Measurements from ENCODE around the gene EHD1.
A peak's percentile ranks its signal among the peaks of the same experiment; 100 is the strongest.

EHD1 gene

GRCh38 chr11:64888406-64888728, 9.9 kb upstream of the EHD1 start:
- TF ChIP-seq TARDBP (IDR thresholded peaks at IDR 0.05), result no peak
- TF ChIP-seq ELF4 (IDR thresholded peaks at IDR 0.05), result no peak
- TF ChIP-seq ZNF384 (IDR thresholded peaks at IDR 0.05), result no peak
- POLR2A ChIA-PET, result interaction anchor here (0.6 to 1.8 kb wide), 11 partner anchors 11 to 233 kb away, joined by 3 to 13 read pairs (median 3); partner anchors contain the start of genes FAU, MRPL49 and PPP2R5B
- CTCF ChIA-PET, result interaction anchor here (0.5 to 1.5 kb wide), 18 partner anchors 8 to 229 kb away, joined by 3 to 10 read pairs (median 4); partner anchors contain the start of genes CDC42BPG, EHD1, SAC3D1 and ZNHIT2
- DNase-seq (ENCODE audit: extremely low spot score), result no peak

- DNase-seq (ENCODE audit: extremely low spot score), result peak; percentile 90
- CTCF ChIA-PET, result interaction anchor here (0.5 to 1.5 kb wide), 19 partner anchors 8 to 229 kb away, joined by 3 to 10 read pairs (median 3); partner anchors contain the start of genes CDC42BPG, EHD1, SAC3D1 and ZNHIT2
- POLR2A ChIA-PET, result interaction anchor here (0.6 to 1.8 kb wide), 9 partner anchors 10 to 234 kb away, joined by 3 to 13 read pairs (median 3); partner anchors contain the start of genes FAU, MRPL49 and PPP2R5B
- TF ChIP-seq FOXM1 (IDR thresholded peaks at IDR 0.05; ENCODE audit: borderline replicate concordance) (peak; percentile 91), PKNOX1 (IDR thresholded peaks at IDR 0.05) (no peak)
Observed at GRCh38 chr11:64887757-64888405, 9.5 kb upstream of the EHD1 start.

GRCh38 chr11:64887234-64887756, 8.9 kb upstream of the EHD1 start:
- CTCF ChIA-PET, result interaction anchor here (0.8 to 1.5 kb wide), 8 partner anchors 22 to 143 kb away, joined by 3 to 8 read pairs (median 4); partner anchors contain the start of genes CDC42BPG and RASGRP2
- TF ChIP-seq FOXK2 (IDR thresholded peaks at IDR 0.05) (no peak), NFRKB (IDR thresholded peaks at IDR 0.05) (no peak), PKNOX1 (IDR thresholded peaks at IDR 0.05) (no peak), BHLHE40 (IDR thresholded peaks at IDR 0.05; ENCODE audit: borderline replicate concordance) (no peak), HDGF (IDR thresholded peaks at IDR 0.05; ENCODE audit: borderline replicate concordance) (no peak), SUZ12 (IDR thresholded peaks at IDR 0.05) (no peak), TARDBP (IDR thresholded peaks at IDR 0.05) (no peak), ZNF384 (IDR thresholded peaks at IDR 0.05) (no peak), FOXM1 (IDR thresholded peaks at IDR 0.05; ENCODE audit: borderline replicate concordance) (no peak), FOXA1 (IDR thresholded peaks at IDR 0.05) (no peak), ELF4 (IDR thresholded peaks at IDR 0.05) (no peak), SP1 (IDR thresholded peaks at IDR 0.05) (no peak), L3MBTL2 (conservative IDR thresholded peaks at IDR 0.05) (no peak; the same call in 1 of the 2 replicates)
- POLR2A ChIA-PET, result interaction anchor here (0.9 to 1.8 kb wide), 3 partner anchors 23 to 58 kb away, joined by 3 to 13 read pairs (median 3); no protein-coding TSS in a partner anchor
- DNase-seq (ENCODE audit: extremely low spot score), result no peak

GRCh38 chr11:64885367-64886286, 7.2 kb upstream of the EHD1 start:
- POLR2A ChIA-PET, result interaction anchor here (1.0 to 1.1 kb wide), 2 partner anchors 107 to 112 kb away, joined by 3 read pairs; no protein-coding TSS in a partner anchor
- CTCF ChIA-PET, result interaction anchor here (1.2 to 1.6 kb wide), 5 partner anchors 8 to 41 kb away, joined by 3 to 5 read pairs (median 4); partner anchors contain the start of gene CDC42BPG
- TF ChIP-seq FOXA1 (IDR thresholded peaks at IDR 0.05), result no peak
- TF ChIP-seq ZNF384 (IDR thresholded peaks at IDR 0.05), result no peak
- DNase-seq (ENCODE audit: extremely low spot score), result no peak

- ChIA-PET CTCF (interaction anchor here (0.7 to 1.0 kb wide), 2 partner anchors 15 to 301 kb away, joined by 3 to 4 read pairs; no protein-coding TSS in a partner anchor), POLR2A (no interaction called here)
- TF ChIP-seq ZNF384 (IDR thresholded peaks at IDR 0.05), result no peak
- no peak for TF ChIP-seq CTBP1 (IDR thresholded peaks at IDR 0.05; ENCODE audit: borderline replicate concordance)
- no peak for DNase-seq (ENCODE audit: extremely low spot score)
Observed at GRCh38 chr11:64884019-64884418, 5.6 kb upstream of the EHD1 start.

- ChIA-PET CTCF (interaction anchor here (0.7 to 1.0 kb wide), 2 partner anchors 15 to 302 kb away, joined by 3 to 4 read pairs; no protein-coding TSS in a partner anchor), POLR2A (no interaction called here)
- no peak for TF ChIP-seq NFRKB (IDR thresholded peaks at IDR 0.05)
- TF ChIP-seq SP1 (IDR thresholded peaks at IDR 0.05), result no peak
- no peak for DNase-seq (ENCODE audit: extremely low spot score)
Observed at GRCh38 chr11:64883575-64883974, 5.2 kb upstream of the EHD1 start.

GRCh38 chr11:64882243-64882642, 3.8 kb upstream of the EHD1 start:
- DNase-seq (ENCODE audit: extremely low spot score), result no peak
- CTCF ChIA-PET, result interaction anchor here (0.6 to 1.2 kb wide), 2 partner anchors 8 to 59 kb away, joined by 3 read pairs; no protein-coding TSS in a partner anchor
- POLR2A ChIA-PET, result interaction anchor here (0.6 kb wide), 1 partner anchor 40 kb away, joined by 3 read pairs; no protein-coding TSS in a partner anchor
- TF ChIP-seq ZNF384 (IDR thresholded peaks at IDR 0.05) (no peak), ARNT (IDR thresholded peaks at IDR 0.05) (no peak), L3MBTL2 (conservative IDR thresholded peaks at IDR 0.05) (no peak), LEF1 (IDR thresholded peaks at IDR 0.05; ENCODE audit: borderline replicate concordance) (no peak)

Measured in HEK293T (cell line).